Measurements from ENCODE around the gene SYNDIG1L.

The SYNDIG1L gene

GRCh38 chr14:74414403-74415114 lies 11.5 kb downstream of the SYNDIG1L start:
- Histone ChIP-seq H3K27ac (ENCODE audit: low read depth, low read length) (no peak overlapping the region), H3K4me1 (ENCODE audit: control insufficient read depth, insufficient read depth, low read length) (peaks cover 23% of the 10 kb centered on the region), H3K27me3 (ENCODE audit: control insufficient read depth, insufficient read depth, low read length) (no peaks in the 10 kb centered on the region), H3K9ac (ENCODE audit: low read length) (no peak overlapping the region), H3K36me3 (ENCODE audit: control insufficient read depth, insufficient read depth, low read length) (no peaks in the 10 kb centered on the region), H3K9me3 (ENCODE audit: control insufficient read depth, insufficient read depth, low read depth, low read length) (no peaks in the 10 kb centered on the region), H3K4me3 (ENCODE audit: low read depth, low read length) (no peak overlapping the region)

GRCh38 chr14:74413627-74414026 lies 12.4 kb downstream of the SYNDIG1L start:
- Histone ChIP-seq H3K9me3 (ENCODE audit: control insufficient read depth, insufficient read depth, low read depth, low read length) (no peaks in the 10 kb centered on the region), H3K27me3 (ENCODE audit: control insufficient read depth, insufficient read depth, low read length) (no peaks in the 10 kb centered on the region), H3K4me1 (ENCODE audit: control insufficient read depth, insufficient read depth, low read length) (peaks cover 20% of the 10 kb centered on the region), H3K27ac (ENCODE audit: low read depth, low read length) (no peak overlapping the region), H3K4me3 (ENCODE audit: low read depth, low read length) (no peak overlapping the region), H3K9ac (ENCODE audit: low read length) (no peak overlapping the region), H3K36me3 (ENCODE audit: control insufficient read depth, insufficient read depth, low read length) (no peaks in the 10 kb centered on the region)

- Histone ChIP-seq H3K4me3 (ENCODE audit: low read depth, low read length) (no peak overlapping the region), H3K27ac (ENCODE audit: low read depth, low read length) (no peak overlapping the region), H3K9me3 (ENCODE audit: control insufficient read depth, insufficient read depth, low read depth, low read length) (no peaks in the 10 kb centered on the region), H3K4me1 (ENCODE audit: control insufficient read depth, insufficient read depth, low read length) (peaks cover 20% of the 10 kb centered on the region), H3K36me3 (ENCODE audit: control insufficient read depth, insufficient read depth, low read length) (no peaks in the 10 kb centered on the region), H3K9ac (ENCODE audit: low read length) (no peak overlapping the region), H3K27me3 (ENCODE audit: control insufficient read depth, insufficient read depth, low read length) (no peaks in the 10 kb centered on the region)
These were observed 13.3 kb downstream of the SYNDIG1L start for GRCh38 chr14:74412753-74413152.

- Histone ChIP-seq H3K4me1 (ENCODE audit: control insufficient read depth, insufficient read depth, low read length) (peaks cover 20% of the 10 kb centered on the region), H3K27ac (ENCODE audit: low read depth, low read length) (no peak overlapping the region), H3K9me3 (ENCODE audit: control insufficient read depth, insufficient read depth, low read depth, low read length) (no peaks in the 10 kb centered on the region), H3K27me3 (ENCODE audit: control insufficient read depth, insufficient read depth, low read length) (no peaks in the 10 kb centered on the region), H3K36me3 (ENCODE audit: control insufficient read depth, insufficient read depth, low read length) (no peaks in the 10 kb centered on the region), H3K4me3 (ENCODE audit: low read depth, low read length) (no peak overlapping the region), H3K9ac (ENCODE audit: low read length) (no peak overlapping the region)
These were observed 14.3 kb downstream of the SYNDIG1L start for GRCh38 chr14:74411671-74412070.

GRCh38 chr14:74409441-74409840 lies 16.6 kb downstream of the SYNDIG1L start:
- Histone ChIP-seq H3K4me1 (ENCODE audit: control insufficient read depth, insufficient read depth, low read length) (peaks cover 9% of the 10 kb centered on the region), H3K27me3 (ENCODE audit: control insufficient read depth, insufficient read depth, low read length) (no peaks in the 10 kb centered on the region), H3K27ac (ENCODE audit: low read depth, low read length) (no peak overlapping the region), H3K9me3 (ENCODE audit: control insufficient read depth, insufficient read depth, low read depth, low read length) (no peaks in the 10 kb centered on the region), H3K9ac (ENCODE audit: low read length) (no peak overlapping the region), H3K4me3 (ENCODE audit: low read depth, low read length) (no peak overlapping the region), H3K36me3 (ENCODE audit: control insufficient read depth, insufficient read depth, low read length) (no peaks in the 10 kb centered on the region)

- Histone ChIP-seq H3K27ac (ENCODE audit: low read depth, low read length) (no peak overlapping the region), H3K4me1 (ENCODE audit: control insufficient read depth, insufficient read depth, low read length) (peaks cover 3% of the 10 kb centered on the region), H3K27me3 (ENCODE audit: control insufficient read depth, insufficient read depth, low read length) (no peaks in the 10 kb centered on the region), H3K4me3 (ENCODE audit: low read depth, low read length) (no peak overlapping the region), H3K36me3 (ENCODE audit: control insufficient read depth, insufficient read depth, low read length) (no peaks in the 10 kb centered on the region), H3K9me3 (ENCODE audit: control insufficient read depth, insufficient read depth, low read depth, low read length) (no peaks in the 10 kb centered on the region), H3K9ac (ENCODE audit: low read length) (no peak overlapping the region)
These were observed 17.1 kb downstream of the SYNDIG1L start for GRCh38 chr14:74408870-74409269.

GRCh38 chr14:74407801-74408154 lies 18.2 kb downstream of the SYNDIG1L start:
- Histone ChIP-seq H3K9me3 (ENCODE audit: control insufficient read depth, insufficient read depth, low read depth, low read length) (no peaks in the 10 kb centered on the region), H3K4me1 (ENCODE audit: control insufficient read depth, insufficient read depth, low read length) (peaks cover 4% of the 10 kb centered on the region), H3K36me3 (ENCODE audit: control insufficient read depth, insufficient read depth, low read length) (no peaks in the 10 kb centered on the region), H3K4me3 (ENCODE audit: low read depth, low read length) (no peak overlapping the region), H3K27ac (ENCODE audit: low read depth, low read length) (no peak overlapping the region), H3K27me3 (ENCODE audit: control insufficient read depth, insufficient read depth, low read length) (no peaks in the 10 kb centered on the region), H3K9ac (ENCODE audit: low read length) (no peak overlapping the region)

GRCh38 chr14:74407021-74407800 lies 18.8 kb downstream of the SYNDIG1L start:
- H3K27me3 ChIP-seq (ENCODE audit: control insufficient read depth, insufficient read depth, low read length), result no peaks in the 10 kb centered on the region
- no peak overlapping the region for H3K9ac ChIP-seq (ENCODE audit: low read length)
- peaks cover 10% of the 10 kb centered on the region for H3K4me1 ChIP-seq (ENCODE audit: control insufficient read depth, insufficient read depth, low read length)

GRCh38 chr14:74405663-74406062 lies 20.3 kb downstream of the SYNDIG1L start:
- Histone ChIP-seq H3K36me3 (ENCODE audit: control insufficient read depth, insufficient read depth, low read length) (no peaks in the 10 kb centered on the region), H3K9ac (ENCODE audit: low read length) (no peak overlapping the region), H3K4me3 (ENCODE audit: low read depth, low read length) (no peak overlapping the region), H3K4me1 (ENCODE audit: control insufficient read depth, insufficient read depth, low read length) (peaks cover 25% of the 10 kb centered on the region), H3K9me3 (ENCODE audit: control insufficient read depth, insufficient read depth, low read depth, low read length) (no peaks in the 10 kb centered on the region), H3K27ac (ENCODE audit: low read depth, low read length) (no peak overlapping the region), H3K27me3 (ENCODE audit: control insufficient read depth, insufficient read depth, low read length) (no peaks in the 10 kb centered on the region)

More at GRCh38 chr14:74407021-74407800, 18.8 kb downstream of the SYNDIG1L start:
- Histone ChIP-seq H3K36me3 (ENCODE audit: control insufficient read depth, insufficient read depth, low read length) (no peaks in the 10 kb centered on the region), H3K9me3 (ENCODE audit: control insufficient read depth, insufficient read depth, low read depth, low read length) (no peaks in the 10 kb centered on the region), H3K4me3 (ENCODE audit: low read depth, low read length) (no peak overlapping the region), H3K27ac (ENCODE audit: low read depth, low read length) (no peak overlapping the region)

- Histone ChIP-seq H3K27me3 (ENCODE audit: control insufficient read depth, insufficient read depth, low read length) (no peaks in the 10 kb centered on the region), H3K9me3 (ENCODE audit: control insufficient read depth, insufficient read depth, low read depth, low read length) (no peaks in the 10 kb centered on the region), H3K4me1 (ENCODE audit: control insufficient read depth, insufficient read depth, low read length) (peaks cover 36% of the 10 kb centered on the region), H3K27ac (ENCODE audit: low read depth, low read length) (no peak overlapping the region), H3K9ac (ENCODE audit: low read length) (no peak overlapping the region), H3K4me3 (ENCODE audit: low read depth, low read length) (no peak overlapping the region), H3K36me3 (ENCODE audit: control insufficient read depth, insufficient read depth, low read length) (no peaks in the 10 kb centered on the region)
These were observed 21.6 kb downstream of the SYNDIG1L start for GRCh38 chr14:74404435-74404834.

- H3K4me3 ChIP-seq (ENCODE audit: low read depth, low read length), result no peak overlapping the region
- no peaks in the 10 kb centered on the region for H3K27me3 ChIP-seq (ENCODE audit: control insufficient read depth, insufficient read depth, low read length)
- H3K27ac ChIP-seq (ENCODE audit: low read depth, low read length), result no peak overlapping the region
These were observed 22.2 kb downstream of the SYNDIG1L start for GRCh38 chr14:74403619-74404417.

More at GRCh38 chr14:74403619-74404417, 22.2 kb downstream of the SYNDIG1L start:
- Histone ChIP-seq H3K36me3 (ENCODE audit: control insufficient read depth, insufficient read depth, low read length) (no peaks in the 10 kb centered on the region), H3K9me3 (ENCODE audit: control insufficient read depth, insufficient read depth, low read depth, low read length) (no peaks in the 10 kb centered on the region), H3K4me1 (ENCODE audit: control insufficient read depth, insufficient read depth, low read length) (peaks cover 36% of the 10 kb centered on the region), H3K9ac (ENCODE audit: low read length) (no peak overlapping the region)

Data from HUES6 (cell line).